Stimulated activated CD8-positive, alpha-beta memory T cell treated with anti-CD3 and anti-CD28 coated beads, Interleukin-12 subunit alpha, Interleukin-12 subunit beta, amount 100 ng/mL, for 4 hours (primary cell): Measurements from ENCODE around the gene TSPAN15.
A peak's percentile ranks its signal among the peaks of the same experiment; 100 is the strongest.

Source experiments
- DNase-seq: peaks from one replicate; pipeline ENCODE4 v3.0.0-alpha.2; 2020; ENCODE audit warnings: low read depth

Gene TSPAN15

DNA sequence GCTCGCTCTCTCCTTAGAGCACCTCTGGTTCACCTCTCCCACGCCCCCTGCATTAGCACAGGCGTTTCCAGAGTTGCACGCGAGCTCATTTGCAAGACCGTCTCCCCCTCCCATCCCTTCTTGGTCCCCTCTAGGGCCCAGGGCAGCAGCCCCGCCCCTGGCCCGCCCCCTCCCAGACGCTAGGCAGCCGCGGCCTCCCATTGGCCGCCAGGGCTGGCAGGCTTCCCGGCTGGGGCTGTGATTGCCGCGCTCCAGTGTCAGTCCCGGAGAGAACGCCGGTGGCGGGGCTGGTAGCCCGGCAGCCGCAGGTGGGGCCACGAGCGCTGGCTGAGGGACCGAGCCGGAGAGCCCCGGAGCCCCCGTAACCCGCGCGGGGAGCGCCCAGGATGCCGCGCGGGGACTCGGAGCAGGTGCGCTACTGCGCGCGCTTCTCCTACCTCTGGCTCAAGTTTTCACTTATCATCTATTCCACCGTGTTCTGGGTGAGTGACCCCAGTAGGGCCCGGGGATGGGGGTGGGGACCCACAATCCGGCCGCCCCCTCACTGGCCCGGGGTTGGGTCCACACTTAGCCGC, at the start of gene TSPAN15:
Gene TSPAN15, plus strand, starts transcription at position 257 of the 575 bp plus-strand sequence. Its CDS starts 130 bp downstream, at position 387.
- DNase-seq: peak; percentile 59

DNA sequence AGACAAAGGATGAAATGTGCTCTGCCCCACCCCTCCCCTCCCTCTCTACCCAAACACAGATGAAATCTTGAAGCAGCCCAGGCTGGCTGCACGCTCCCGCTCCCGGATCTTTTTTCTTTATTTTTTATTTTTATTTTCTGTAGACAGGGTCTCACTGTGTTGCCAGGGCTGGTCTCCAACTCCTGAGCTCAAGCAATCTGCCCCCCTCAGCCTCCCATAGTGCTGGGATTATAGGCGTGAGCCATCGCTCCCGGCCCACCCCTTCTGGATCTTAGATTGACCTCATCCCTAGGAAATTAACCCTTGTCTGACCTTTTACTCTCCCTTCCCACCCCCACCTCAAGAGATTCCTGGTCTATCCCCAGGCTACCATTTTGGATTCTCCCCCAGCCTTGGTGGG, 48.9 kb upstream of the TSPAN15 start:
- no peak for DNase-seq

DNA sequence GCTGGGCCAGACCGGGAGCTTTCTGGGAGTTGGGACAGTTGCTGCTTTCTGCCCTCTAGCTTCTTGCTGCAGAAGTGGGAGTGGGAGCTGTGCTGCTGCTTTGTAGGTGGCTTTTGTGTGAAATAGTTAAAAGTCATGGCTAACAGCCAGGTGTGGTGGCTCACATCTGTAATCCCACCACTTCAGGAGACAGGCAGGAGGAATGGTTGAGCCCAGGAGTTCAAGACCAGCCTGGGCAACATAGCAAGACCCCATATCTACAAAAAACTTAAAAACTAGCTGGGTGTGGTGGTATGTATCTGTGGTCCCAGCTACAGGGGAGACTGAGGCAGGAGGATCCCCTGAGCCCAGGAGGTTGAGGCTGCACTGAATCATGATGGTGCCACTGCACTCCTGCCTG, 48.2 kb upstream of the TSPAN15 start:
- DNase-seq: no peak

DNA sequence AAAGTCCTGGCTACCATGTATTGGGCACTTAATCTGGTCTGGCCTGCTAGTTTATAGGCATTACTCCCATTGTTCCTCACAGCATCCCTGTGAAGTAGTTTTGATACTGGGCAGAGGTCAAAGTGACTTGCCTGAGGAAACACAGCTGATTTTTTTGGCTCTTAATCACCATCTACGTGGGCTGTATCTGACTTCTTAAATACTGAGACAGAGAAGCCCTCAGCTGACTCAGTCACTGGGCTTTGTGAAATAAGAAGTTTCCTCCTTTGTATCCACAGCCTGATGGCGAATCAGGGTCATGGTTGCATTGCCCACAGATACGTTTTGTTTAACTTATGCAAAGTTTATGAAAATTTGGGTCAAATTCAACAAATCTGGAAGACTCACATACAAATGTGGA, 47.7 kb upstream of the TSPAN15 start:
- DNase-seq: no peak

DNA sequence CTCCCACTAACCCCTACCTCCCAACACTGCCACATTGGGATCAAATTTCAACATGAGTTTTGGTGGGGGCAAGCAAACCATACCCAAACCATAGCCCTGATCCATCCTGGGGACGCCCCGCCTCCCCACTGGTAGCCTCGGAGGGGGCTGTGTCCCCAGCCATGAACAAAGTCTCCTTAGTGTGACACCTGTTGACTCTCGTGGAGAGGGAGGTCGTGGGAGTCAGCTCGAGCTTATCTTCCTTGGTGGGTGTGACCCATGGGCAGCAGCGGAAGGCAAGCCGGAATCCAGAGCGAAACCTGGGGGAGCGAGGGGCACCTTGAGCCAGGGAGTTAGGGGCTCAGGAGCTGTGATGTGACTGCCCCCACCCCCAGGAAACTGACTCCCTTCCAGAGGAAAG, 46.5 kb upstream of the TSPAN15 start:
- no peak for DNase-seq

DNA sequence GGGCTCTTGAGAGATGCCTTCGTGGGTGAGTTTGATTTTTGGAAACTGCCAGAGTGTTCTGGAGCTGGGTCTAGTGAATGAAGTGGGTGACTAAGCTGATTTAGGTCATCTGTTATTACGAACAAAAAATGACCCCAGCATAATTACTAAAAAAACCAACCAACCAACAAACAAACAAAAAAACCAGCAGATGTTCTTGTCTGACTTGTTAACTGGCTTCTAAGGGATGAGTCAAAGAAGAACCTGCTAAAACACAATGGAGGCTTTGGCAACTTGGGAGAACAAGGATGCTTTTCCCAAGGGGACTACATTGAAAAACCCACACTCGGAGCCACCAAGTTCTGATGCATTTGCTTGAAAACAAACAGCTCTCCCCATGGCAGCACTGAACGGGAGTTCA, 46.0 kb upstream of the TSPAN15 start:
- no peak for DNase-seq

DNA sequence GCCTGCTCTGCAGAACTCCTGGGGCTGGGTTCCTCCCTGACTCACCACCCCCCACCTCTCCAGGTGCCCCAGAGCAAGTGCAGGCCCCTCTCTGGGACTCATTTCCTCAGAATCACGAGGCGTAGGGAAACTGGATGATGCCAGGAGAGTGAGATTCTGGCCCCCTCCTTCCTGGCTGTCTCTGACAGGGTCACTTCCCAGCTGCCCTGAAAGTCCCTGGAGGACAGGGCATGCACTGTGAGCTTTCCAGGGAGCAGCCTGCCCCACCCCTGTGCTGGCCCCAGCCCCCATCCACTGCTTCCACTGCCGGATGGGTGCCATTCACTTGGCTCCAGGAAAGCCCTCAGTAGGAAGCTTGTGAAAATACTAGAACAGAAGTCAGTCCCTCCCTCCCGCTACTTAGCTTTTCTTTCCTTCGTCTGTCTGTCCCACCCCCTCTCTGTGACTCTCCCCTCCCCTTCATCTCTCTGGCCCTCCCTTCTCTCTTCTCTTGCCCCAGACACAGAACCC, 44.9 kb upstream of the TSPAN15 start:
- DNase-seq: no peak

DNA sequence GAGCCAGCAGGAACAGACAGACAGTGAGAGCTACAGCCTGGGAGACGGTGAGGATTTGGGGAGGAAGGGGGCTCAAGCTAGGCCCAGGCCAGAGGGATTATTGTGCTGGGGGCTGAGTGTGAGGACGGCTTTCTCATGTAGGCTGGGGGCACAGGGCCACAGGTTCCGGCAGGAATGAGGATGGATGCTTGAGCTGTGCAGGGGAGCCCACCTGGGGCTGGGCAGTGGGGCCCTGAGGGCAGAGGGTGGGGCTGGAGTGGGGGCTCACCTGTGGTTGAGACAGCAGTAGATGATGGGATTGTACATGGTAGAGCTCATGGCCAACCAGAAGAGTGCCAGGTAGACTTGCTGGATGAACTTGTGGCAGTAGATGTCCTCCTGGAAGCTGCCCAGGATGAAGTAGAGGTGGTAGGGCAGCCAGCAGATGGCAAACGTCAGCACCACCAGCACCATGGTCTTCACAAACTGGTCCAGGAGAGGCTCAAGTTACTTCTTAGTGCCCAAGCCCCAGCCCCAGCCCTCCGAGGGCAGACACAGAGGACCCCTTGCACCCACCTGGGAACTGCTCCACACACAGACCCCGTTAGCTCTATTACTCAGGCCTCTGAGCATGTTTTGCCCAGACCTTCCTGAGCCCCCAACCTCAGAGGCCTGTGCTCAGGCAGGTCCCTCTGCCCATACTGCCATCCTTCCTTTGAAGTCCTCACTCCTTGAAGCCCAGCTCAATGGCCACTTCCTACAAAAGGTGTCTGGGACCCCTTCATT, 44.3 kb upstream of the TSPAN15 start:
- no peak for DNase-seq

DNA sequence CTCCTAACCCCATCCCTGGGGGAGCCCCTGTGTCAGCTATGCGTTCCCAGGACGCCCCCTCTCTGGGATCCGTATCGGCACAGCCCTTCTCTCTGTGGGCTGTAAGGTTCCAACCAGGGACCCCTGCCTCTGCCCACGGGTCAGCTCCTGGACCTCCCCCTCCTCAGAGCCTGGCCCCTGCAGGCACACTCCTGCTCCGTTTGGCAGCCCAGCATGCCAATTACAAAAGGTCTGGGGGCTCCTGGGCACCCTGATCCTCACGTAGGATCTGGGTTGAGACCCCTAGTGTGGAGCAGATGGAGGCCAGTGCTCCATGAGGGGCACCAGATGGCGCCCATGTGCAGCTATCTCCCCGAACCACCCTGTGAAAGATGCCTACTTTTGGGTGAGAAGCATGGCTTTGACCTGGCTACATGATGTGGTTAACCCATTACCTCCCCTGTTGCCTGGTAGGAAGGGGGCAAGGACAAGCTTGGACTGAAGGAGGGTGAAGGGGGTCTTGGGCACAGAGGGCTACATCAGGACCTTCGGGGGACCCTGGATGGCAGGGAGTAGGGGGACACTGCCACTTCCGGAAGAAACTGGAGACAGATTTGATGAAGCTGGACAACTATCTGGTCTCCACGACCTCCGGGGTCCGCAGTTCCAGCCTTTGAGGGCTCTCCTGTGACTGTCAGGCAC, 43.5 kb upstream of the TSPAN15 start:
- no peak for DNase-seq

DNA sequence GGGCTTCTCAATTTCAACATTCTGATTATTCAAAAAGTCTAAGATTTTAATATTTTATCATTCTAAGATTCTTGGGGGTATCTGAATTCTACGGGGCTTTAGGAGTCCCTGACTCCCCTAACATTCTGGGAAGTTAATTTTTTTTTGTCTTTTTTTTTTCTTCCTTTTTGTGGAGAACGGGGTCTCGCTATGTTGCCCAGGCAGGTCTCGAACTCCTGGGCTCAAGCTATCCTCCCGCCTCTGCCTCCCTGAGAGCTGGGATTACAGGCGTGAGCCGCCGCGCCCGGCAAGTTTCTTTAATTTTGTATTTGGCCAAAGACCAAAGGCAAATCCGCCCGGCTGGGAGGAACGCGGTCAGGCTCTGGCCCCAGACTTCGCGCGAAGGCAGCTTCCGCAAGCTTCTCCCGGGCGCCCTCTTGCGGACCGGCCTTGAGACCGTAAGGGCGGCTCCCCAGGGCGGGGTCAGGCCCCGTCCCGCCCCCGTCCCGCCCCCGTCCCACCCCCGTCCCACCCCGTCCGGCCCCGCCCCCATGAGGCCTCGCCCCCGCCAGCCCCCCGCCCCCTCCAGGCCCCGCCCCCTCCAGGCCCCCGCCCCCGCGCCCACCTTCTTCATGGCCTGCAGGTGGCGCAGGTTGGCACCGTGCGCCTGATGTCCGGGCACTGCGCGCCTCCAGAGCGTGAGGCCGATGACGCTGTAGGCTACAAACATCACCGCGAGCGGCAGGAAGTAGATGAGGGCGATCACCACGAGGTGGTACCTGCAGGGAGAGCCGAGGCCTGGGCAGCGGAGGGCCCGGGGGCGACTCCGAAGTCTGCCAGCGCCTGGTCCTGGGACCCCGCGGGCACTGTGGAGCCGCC, 42.7 kb upstream of the TSPAN15 start:
- DNase-seq: peak; percentile 78

DNA sequence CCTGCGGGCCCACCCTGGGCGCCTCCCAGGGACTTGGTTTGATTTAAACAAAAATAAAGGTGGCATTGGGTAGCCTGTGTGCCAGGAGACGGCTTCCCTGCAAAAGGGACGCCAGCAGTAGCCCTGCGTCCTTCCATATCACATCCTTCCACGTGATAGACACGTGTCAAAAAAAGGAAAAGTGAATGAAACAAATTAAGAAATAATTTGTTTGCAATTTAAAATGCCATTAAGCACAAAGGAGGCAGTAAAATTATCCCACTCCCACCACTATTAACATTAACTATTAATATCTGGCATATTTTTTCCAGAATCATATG, 42.1 kb upstream of the TSPAN15 start:
- no peak for DNase-seq

DNA sequence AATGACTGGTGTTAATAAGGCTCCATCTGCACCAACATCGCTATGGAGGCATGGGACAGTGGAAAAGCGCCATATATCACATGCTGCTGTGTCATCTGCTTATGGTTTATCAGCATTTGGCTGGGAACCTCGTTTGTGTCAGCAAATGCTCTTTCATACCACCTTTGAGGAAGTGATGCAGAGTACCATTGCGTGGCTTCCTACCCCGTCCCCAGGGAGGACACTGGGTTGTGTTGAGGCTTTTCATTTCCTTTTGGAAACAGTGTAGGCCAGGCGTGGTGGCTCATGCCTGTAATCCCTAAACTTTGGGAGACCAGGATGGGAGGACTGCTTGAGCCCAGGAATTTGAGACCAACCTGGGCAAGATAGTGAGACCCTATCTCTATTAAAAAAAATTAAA, 41.3 kb upstream of the TSPAN15 start:
- no peak for DNase-seq

DNA sequence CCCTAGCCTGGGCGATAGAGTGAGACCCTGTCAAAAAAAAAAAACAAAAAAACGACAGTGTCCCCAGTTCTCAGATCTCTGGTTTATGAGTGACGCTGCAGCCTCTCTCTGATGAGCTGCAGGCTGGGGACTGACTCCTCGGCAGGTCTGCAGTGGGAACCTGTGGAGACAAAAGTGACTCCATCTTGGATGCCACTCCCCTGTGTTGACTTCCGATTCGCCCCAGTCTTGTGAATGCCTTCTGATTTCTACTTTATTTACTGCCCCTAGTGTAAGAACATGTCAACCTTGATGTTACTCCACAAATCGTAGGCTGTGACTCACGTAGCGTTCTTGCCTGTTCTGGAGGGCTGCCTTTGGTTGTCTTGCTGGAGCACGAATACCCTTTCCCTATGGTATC, 40.8 kb upstream of the TSPAN15 start:
- no peak for DNase-seq

DNA sequence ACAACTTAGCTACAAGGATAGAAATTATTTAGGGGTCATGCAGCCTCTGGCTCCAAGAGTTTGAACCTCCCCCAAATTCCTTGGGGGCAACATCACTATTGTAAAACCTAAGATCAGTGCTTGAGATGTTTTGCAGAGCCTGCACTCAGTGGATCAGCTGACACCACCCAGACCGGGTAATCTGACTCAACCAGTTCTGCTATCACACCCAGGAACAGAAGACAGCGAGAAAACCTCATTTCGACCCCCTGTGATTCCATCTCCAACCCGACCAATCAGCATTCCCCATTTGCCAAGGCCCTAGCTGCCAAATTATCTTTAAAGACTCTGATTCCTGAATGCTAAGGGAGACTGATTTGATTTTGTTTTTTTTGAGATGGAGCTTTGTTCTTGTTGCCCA, 39.8 kb upstream of the TSPAN15 start:
- no peak for DNase-seq

DNA sequence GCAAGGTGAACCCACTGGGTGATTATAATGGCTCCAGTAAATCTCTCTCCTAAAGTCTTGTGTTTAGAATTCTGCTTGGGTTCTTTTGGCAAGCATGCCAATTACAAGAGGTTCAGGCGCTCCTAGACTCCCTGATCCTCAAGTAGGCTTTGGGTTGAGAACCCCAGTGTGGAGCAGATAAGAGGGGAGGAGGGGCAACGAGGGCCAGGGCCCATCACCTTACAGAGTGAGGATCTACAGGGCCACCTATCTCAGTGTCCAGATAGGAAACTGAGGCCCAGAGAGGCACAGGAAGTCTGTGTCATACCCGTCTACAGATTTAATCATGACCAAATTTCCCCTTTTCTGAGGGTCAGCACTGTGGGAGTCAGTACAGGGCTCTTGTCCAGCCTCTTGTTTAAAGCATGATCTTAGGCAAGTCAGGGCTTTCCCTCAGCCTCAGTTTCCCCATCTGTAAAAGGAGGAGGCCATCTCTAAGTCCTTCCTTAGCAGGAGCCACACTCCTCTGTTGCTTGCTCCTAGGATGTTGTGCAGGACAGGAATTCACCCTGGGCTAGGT, 39.0 kb upstream of the TSPAN15 start:
- DNase-seq: no peak

DNA sequence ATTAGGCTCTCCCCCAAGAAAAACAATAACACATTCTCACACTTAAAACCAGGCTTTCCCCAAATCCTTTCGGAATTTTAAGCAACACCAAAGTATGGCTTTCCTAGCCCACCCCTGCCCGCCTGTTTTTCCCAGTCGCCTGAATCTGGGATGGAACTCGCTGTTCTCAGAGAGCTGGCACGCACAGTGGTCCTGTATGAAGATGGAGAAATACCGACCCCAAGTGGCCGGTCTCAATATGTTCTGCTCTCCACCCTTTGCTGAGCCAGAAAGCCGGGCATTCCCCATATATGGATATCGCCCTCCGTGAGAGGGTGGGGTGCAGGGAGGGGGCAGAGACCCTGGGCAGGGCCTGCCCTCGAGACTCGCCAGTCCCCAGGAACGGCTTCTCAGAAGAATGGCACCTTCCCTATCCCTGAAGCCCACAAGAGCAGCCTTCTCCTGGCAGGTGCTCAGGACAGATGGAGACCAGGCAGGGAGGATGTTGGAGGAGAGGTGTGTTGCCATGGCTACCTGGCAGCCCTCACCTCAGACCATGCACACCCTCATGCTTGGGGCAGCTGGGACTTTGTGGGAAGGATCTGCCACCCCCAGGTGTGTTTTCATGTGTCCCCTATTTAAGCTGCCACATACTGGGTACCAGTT, 37.9 kb upstream of the TSPAN15 start:
- no peak for DNase-seq

DNA sequence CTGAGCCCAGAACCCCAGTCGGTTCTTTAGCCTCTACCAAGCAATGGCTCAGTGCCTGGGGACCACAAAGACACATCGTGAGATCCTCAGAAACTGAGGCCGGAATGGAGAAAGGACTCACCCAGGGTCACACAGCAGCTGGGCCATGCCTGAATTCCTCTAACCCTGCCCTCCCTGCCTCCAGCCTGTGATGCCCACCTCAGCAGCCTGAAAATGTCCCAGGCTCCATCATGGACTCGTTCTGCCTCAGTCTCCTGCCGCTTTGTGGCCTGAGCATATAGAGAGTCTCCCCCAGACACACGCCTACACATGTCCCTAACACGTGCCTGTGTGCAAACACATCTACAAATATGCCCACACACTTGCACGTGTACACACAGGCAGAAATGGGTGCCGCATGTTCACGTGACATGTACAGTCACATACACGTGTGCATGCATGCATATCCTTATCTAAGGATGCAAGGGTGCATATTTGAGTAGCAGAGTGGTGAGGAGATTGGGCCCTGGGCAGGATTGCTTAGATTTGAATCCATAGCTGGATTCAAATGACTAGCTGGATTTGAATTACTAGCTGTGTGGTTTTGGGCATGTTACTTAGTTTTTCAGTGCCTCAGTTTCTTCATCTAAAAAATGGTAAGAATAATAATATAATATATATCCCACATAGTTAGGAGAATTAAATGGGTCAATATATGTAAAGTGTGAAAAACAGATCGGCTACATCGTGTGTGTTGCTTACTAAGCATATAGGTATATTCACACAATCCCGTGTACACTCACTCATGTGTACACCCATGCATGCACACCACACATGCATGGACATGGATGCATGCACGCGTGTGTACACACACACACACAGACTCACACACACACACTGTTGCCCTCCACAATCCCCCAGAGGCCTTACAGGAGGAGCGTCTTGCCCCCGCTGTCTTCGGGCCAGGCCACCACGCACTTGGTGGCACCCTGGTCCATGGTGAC, 36.9 kb upstream of the TSPAN15 start:
- DNase-seq: no peak

DNA sequence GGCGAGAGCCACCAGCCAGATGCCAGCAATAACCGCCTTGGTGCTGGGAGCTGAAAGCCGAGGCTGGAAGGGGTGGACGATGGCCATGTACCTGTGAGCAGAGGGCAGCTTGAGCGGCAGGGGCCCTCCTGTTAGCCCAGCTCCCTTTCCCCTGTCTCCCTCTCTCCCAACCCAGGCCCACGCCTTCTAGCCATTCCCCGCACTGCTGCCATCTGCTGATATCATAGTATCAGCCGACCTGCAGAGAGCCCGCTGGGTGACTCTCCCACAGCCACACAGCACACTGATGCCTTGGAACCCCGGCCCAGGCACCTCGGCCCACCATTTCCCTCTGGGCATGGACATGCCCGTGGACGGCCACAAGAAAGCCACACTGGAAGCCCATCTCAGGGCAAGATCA, 36.2 kb upstream of the TSPAN15 start:
- no peak for DNase-seq

DNA sequence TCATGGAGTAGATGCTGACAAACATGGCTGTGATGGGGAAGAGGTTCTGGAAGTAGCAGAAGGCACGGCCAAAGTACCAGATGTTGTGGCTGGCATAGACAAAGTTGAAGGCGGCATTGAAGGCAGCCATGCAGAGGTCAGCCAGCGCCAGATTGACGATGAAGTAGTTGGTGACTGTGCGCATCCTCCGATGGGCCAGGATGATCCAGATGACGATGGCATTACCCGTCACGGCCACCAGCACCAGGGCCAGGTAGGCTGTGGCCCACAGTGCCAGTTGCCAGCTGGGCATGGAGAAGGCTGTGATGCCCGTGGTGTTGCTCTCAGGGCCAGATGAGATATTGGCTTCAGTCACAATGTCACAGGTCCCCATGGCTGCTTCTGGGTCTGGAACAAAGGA, 35.3 kb upstream of the TSPAN15 start:
- no peak for DNase-seq

DNA sequence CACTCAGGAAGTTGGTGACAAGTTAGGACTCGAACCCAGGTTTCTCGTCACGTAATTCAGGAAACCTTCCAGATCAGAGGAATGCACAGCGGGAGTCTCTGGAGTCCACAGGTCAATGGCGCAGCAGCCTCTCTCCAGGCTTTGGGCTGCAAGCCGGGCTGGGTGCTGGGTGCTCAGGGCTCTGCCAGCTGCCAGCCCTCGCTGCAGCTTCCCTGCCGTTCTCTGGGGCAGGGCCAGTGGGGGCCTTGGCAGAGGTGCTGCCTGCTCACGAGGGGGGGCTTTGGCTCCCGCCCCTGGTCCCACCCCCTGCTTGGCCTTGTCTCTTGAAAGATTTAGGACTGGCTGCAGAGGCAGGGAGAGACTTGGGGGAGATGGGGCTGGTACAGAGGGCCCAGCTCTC, 34.6 kb upstream of the TSPAN15 start, which contains the start of gene TACR2:
Gene TACR2, minus strand, starts transcription at position 224 of the 400 bp plus-strand sequence. CDS start 595 bp downstream, outside the sequence.
- DNase-seq: no peak
